ENCODE data around the gene ZBTB40.

DNA sequence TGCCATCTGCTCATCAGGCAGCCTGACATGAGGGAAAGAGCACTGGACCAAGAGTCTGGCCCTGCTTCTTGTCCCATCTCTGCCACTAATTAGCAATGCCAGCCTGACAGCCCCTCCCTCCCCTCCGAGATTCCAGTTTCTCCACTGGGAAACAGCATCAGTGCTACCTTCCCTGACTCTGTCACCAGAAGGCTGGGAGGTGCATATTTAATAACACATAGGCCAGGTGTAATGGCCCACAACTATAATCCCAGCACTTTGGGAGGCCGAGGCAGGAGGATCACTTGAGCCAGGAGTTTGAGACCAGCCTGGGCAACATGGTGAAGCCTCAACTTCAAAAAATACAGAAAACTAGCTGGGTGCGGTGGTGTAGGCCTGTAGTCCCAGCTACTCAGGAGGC is 41.2 kb upstream of the ZBTB40 start:
- TF ChIP-seq, protein P1, sequence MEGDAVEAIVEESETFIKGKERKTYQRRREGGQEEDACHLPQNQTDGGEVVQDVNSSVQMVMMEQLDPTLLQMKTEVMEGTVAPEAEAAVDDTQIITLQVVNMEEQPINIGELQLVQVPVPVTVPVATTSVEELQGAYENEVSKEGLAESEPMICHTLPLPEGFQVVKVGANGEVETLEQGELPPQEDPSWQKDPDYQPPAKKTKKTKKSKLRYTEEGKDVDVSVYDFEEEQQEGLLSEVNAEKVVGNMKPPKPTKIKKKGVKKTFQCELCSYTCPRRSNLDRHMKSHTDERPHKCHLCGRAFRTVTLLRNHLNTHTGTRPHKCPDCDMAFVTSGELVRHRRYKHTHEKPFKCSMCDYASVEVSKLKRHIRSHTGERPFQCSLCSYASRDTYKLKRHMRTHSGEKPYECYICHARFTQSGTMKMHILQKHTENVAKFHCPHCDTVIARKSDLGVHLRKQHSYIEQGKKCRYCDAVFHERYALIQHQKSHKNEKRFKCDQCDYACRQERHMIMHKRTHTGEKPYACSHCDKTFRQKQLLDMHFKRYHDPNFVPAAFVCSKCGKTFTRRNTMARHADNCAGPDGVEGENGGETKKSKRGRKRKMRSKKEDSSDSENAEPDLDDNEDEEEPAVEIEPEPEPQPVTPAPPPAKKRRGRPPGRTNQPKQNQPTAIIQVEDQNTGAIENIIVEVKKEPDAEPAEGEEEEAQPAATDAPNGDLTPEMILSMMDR (IDR thresholded peaks at IDR 0.05; ENCODE audit: borderline replicate concordance, extremely low read depth, low read length, poor library complexity, severe bottlenecking): no peak
- TF ChIP-seq EZH2 (IDR thresholded peaks at IDR 0.05; ENCODE audit: borderline replicate concordance, low read depth, low read length, severe bottlenecking): no peak

Measured in DND-41 (cell line).